IPS-18c (cell line): ENCODE data around the gene SETD4.
A peak's percentile ranks its signal among the peaks of the same experiment; 100 is the strongest.

Experiments
- H3K4me3 ChIP-seq: 2 replicates; pipeline ENCODE4 v1.7.0; 2013; ENCODE audit warnings: low read depth, mild to moderate bottlenecking, low read length, moderate library complexity; ENCODE audit not compliant: insufficient read depth
- H3K9me3 ChIP-seq: one replicate; pipeline ENCODE4 v1.6.1; 2013; ENCODE audit warnings: mild to moderate bottlenecking, low read length, moderate library complexity; ENCODE audit not compliant: control insufficient read depth, insufficient read depth

SETD4 gene

DNA sequence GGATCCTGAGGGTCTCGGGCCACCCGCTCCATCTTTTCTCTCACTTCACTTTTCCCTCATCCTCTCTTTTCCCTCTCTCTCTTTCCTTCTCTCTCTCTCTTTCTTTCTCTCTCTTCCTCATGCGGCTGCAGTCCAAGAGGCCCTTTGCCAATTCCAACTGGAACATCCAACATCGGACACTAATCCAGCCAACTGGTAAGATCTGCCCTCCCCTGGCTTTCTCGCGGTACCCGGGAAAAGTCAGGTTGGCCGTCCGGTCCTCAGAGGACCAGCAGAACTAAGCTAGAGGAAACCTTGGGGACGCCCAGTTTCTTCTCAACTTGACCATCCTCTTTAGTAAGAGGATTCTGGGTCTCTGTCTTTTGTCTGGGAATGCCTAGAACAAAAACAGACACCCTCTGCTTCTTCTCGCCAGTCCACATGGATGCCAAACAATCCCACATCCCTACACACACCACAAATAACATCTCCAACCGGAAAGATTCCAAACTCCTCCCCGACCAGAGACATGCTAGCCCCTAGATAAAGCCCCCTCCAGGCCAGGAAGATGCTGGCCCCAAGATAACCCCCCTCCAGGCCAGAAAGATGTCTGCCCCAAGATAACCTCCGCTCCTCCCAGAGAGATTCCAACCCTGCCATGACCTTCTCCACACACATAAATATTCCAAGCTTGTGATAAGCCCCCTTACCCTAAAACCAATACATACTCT lies 3.2 kb upstream of the SETD4 start:
- H3K4me3 ChIP-seq, result no peak overlapping the region
- no peaks in the 10 kb centered on the region for H3K9me3 ChIP-seq

DNA sequence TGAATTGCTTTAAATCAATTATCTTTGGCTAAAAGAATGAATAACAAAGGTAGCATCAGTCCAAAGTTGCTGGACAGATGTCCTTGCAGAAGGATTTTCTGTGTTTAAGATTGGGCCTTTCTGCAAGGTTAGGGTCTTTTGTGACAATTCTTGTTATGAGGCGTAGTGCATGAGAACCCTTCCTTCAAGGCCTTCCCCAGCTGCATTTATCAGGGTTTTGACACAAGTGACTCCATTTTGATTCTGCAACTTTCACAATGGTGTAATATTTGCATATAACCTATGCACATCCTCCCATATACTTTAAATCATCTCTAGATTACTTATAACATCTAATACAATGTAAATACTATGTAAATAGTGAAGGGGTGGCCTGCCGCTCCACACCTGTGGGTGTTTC lies 1.1 kb upstream of the SETD4 start:
- Histone ChIP-seq H3K4me3 (0 out of 2 replicates have a peak overlapping the region, but pooled peaks have one; percentile 99), H3K9me3 (no peaks in the 10 kb centered on the region)

DNA sequence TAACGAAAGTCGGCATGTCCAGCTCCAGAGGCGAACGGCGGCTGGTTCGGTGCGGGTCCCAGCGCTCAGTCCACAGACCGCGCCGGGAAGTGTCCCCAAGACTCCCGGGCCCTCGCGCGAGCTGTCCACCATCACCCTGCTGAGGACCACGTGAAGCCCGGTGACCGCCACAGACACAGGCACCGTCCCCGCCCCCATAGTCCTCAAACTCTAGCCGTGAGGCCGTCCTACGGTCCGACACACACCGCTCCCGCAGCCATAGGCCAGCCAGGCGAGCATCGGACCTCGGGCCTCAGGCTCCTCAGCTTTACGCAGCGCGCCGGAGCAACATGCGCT lies 535 bp downstream of the SETD4 start:
- Histone ChIP-seq H3K4me3 (peak overlapping the region; percentile 99), H3K9me3 (no peaks in the 10 kb centered on the region)

DNA sequence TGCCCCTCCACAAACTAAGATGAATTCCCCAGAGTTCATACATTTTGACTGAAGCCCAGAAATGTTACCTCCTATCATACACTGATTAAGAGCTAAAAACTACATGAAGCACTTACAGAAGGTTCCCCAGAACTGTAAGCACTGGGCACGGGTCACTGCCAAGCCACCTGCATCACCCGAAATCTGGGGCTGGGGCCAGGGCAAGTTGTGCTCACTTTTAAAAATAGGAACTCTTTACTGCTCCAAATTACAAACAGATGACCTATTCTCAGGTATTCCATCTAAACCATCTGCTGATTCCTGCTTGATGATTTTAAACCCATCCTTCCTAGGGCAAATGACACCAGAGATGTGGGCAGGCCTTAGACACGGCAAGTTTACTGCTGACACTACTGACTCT lies 4.8 kb downstream of the SETD4 start:
- Histone ChIP-seq H3K4me3 (no peak overlapping the region), H3K9me3 (peaks cover 3% of the 10 kb centered on the region)

DNA sequence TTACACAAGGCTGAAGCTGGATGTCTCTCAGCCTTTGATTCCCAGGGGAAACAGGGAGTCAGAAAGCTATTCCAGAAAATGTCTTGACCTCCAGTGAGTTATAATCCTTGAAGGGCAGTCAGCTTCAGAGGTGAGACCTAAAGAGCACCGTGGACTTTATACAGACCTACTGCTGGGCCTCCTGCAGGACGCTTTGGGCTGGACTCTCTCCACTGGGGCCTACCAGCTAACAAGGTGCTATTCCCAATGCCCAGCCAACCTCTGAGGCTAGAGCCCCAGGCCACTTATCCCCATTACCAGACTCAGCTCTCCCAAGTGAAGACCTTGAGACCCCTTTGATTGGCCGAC lies 6.6 kb downstream of the SETD4 start:
- Histone ChIP-seq H3K9me3 (peaks cover 3% of the 10 kb centered on the region), H3K4me3 (no peak overlapping the region)

DNA sequence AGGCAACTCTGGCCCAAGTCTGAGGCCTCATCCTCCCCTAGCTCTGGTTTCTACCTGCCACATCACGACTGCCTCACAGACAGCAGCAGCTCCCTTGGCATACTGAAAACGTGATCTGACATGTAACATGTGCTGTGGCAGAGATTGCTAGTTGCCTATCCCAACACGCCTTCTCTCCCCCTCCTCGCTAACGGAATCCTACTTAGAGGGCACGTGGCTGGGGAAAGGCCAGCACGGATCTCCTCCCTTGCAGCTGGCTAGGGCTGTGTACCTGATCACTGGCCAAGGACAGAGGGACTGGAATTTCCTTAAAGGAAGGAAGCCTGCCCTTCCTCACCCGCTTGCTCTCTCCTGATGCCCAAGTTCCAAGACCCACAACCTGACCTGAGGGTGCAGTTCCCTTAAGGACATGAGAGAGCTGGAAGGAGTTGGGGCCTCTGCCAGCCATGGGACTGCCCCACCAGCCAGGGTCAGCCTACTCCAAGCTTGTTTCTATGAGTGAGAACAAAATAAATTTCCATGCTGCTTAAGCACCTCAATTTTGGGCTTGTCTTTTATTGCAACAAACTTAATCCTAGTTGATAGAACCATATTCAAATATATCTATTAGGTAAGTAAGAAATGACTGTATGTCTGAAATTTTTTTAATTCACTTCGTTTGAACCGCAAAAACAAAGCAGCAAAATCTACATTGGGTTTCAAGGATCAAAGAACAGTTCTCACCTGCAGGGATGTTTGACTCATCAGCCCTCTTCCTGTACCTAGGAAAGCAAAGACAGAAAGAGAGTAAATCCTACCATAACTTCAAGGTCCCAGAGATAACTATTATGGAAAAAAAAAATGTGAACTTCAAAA lies 7.2 kb downstream of the SETD4 start:
- H3K9me3 ChIP-seq, result peaks cover 3% of the 10 kb centered on the region
- H3K4me3 ChIP-seq, result no peak overlapping the region

DNA sequence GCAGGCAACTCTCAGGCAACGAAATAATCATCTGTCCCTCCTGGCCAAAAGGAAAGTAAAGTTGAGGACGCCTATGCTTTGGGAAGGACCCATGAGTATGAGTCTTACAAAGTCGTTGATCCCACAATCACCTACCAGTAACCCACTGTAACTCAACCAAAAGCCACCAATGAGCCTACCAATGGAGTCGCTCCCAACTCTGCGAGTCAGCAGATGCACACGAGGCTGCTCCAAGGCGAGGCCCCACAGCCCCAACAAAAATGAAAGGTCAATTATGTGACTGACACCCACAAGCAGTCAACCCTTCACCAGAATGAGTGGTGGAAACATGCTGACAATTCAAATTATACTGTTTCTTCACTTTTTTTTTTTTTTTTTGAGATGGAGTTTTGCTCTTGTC lies 12.0 kb downstream of the SETD4 start:
- peaks cover 5% of the 10 kb centered on the region for H3K9me3 ChIP-seq
- no peak overlapping the region for H3K4me3 ChIP-seq

DNA sequence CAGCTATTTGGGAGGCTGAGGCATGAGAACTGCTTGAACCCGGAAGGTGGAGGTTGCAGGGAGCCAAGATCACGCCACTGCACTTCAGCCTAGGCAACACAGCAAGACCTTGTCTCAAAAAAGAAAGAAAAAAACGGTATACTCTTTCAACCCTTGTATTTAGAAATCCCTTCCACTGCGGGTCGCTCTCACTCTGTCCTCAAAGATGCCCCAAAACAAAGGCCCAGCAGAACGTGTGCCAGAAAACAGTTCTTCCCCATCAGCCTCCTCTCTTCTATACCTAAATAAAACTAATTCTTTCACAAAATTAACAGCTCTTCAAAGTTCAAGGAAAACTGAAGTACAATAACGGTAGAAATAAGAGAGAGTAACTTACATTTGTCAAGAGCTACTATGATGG lies 13.2 kb downstream of the SETD4 start:
- peaks cover 2% of the 10 kb centered on the region for H3K9me3 ChIP-seq

DNA sequence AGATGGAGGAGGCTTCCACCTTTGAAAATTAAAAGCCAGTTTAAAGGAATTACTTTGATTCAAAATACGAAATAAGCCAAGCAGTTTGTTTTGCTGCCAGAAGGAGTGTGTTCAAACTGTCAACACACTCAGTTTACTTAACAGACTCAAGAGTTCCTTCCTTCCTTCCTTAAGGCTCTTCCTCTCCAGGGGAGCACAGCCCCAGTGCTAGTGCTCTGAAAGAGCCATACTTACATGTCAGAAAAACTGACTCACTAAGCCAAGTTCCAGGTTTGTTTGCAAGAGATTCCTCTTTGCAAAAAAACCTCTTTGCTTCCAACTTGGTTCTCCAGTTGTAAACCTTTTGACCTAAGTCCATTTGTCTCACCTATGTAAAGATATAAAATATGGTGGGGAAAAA lies 14.3 kb downstream of the SETD4 start:
- Histone ChIP-seq H3K4me3 (no peak overlapping the region), H3K9me3 (peaks cover 2% of the 10 kb centered on the region)

More for the DNA sequence above, 13.2 kb downstream of the SETD4 start:
- no peak overlapping the region for H3K4me3 ChIP-seq

DNA sequence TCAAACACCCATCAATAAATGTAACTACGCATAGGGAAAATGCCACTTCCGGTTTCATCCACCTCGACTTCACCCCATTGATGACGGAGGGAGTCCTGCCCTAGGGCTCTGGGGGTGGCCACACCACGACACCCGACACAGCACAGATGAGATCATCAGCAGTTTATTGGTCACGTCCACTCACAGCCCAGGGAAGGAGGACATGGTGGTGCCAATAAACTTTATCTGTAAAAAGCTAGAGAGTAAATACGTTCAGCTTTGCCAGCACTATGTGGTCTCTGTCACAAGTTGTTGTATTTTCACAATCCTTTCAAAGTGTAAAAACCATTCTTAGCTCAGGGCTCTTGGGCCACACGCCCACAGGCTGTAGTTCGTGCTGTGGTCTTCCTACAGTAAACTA lies 16.3 kb downstream of the SETD4 start:
- Histone ChIP-seq H3K9me3 (peaks cover 2% of the 10 kb centered on the region), H3K4me3 (no peak overlapping the region)

DNA sequence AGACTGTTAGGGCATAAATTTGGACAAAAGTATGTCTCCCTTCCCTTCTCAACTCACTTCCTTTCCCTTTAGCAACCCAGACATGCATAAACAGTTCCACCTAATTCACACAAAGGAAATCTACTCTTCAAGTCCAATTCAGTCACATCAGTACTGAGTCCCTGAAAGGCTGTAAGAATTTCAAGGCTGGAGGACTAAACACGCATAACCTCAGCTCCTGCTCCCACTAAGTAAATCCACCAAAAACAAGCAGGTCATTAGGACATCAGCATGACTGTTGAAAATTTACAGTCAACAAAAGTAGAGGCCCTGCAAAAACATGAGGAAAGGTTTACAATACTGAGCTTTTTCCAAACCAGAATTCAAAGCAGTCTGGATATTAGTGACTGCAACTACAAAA lies 18.4 kb downstream of the SETD4 start:
- Histone ChIP-seq H3K4me3 (no peak overlapping the region), H3K9me3 (peaks cover 2% of the 10 kb centered on the region)

DNA sequence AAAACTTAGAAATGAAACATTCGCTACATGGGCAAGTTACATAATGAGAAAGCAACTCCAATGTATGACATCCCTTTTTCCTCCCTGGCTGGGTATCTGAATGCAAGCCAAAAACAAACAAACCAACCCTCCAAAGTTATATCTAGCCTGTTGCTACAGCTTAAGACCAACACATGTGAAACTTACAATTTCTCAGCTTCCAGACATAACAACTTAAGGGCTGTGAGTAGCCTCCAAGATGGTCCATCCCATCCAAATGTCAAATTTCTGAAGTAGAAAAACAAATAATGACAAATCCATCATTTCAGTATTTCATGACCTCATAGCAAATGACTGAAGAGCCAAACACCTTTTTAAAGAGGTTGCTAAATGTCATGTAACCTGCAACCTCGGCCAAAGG lies 19.9 kb downstream of the SETD4 start:
- Histone ChIP-seq H3K9me3 (peaks cover 1% of the 10 kb centered on the region), H3K4me3 (no peak overlapping the region)

DNA sequence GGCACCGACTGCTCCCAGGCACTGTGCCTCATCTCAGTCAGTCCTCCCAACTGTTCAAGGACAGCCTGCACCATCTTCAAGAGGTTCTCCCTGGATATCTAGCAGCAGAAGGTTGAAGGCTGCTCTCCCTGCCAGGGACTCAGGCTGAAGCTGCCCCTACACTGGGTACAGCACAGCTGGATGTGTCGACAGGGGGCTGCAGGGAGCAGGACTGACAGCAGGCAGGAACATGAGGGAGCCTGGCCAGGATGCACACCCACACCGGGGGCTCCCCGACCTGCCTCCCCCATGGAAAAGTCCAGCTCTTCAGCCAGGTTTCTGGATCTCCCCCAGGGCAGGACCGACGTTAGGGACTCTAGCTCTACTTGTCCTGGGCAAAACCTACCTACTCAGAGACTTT lies 20.5 kb downstream of the SETD4 start:
- Histone ChIP-seq H3K9me3 (no peaks in the 10 kb centered on the region), H3K4me3 (no peak overlapping the region)

DNA sequence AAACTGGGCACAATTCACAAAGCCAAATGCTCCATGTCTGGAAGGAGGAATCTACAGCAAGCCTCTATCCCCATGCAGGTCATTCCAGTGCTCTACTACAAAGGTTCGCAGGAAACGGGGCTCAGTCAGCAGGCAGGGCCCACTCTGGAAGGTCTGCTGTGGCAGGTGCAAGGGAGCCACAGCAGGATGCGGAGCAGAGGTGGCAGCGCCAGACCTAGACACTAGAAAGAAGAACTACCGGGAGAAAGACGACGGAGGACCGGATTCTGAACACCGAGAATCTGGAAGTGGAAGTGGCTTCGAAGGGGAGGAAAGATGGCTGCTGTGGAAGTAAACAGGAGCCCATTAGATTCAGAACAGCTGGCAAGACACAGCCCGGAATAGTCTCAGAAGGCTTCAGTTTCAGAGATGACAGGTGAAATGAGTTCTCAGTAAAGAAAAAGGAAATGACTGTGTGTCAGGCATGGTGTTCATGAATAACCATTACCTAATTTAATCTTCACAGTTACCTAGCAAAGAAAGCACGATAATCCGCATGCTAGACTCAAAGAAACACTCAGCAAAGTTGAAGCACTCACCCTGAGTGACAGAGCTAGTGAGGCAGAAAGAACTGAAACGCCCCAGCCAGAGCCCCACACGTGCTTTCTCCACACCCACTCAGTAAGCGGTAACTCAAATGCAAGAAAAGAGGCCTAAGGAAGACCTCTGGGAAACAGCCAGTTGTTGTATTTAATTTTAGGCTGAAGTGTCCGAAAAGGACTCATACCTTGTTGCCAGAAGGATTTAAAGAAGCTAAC lies 21.4 kb downstream of the SETD4 start:
- H3K4me3 ChIP-seq, result no peak overlapping the region; the same call in 1 of the 2 replicates

DNA sequence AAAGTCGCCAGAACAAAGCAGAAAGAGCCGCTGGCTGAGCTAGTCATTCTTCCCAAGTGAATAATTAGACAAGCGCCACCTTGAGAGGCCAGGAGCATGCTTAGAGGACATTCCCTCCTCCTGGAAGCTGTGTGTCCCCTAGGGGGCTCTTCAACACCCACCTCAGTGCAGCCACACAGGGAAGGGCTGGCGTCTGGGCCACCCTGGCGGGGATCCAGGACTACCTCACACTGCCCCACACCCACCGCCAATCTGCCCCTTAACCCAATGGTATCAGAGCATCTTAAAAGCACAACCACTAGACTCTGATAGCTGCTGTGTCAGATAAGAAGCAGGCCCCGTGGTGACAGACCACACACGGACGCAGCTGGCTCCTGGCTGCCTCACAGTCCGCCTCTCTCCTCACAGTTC lies 24.9 kb downstream of the SETD4 start:
- H3K4me3 ChIP-seq, result no peak overlapping the region
- no peaks in the 10 kb centered on the region for H3K9me3 ChIP-seq

More for the DNA sequence above, 21.4 kb downstream of the SETD4 start:
- H3K9me3 ChIP-seq, result no peaks in the 10 kb centered on the region

DNA sequence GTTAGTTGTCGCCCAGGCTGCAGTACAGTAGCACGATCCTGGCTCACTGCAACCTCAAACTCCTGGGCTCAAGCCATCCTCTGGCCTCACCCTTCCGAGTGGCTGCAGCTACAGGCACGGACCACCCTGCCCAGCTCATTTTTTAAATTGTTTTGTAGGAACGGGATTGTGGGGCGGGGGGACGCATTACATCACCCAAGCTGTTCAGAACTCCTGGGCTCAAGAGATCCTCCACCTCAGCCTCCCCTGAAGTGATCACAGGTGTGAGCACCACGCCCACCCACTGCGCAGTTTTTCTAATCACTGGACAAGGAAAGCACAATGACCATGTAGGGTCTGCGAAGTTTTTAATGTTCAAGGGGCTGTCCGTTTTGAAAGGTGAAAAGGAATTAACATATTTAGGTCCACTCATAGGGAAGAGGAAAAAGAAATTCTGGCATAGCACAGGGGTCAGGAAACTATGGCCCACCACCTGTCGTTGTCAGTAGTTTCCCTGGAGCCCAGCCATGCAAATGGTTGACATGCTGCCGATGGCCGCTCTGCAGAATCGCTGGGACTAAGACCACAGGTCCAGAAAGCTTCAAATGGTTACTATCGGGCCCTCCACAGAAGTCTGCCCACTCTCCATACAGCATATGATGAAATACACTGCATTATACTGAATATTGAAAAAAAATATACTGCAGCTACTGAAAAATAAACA lies 26.0 kb downstream of the SETD4 start:
- Histone ChIP-seq H3K9me3 (no peaks in the 10 kb centered on the region), H3K4me3 (no peak overlapping the region)

DNA sequence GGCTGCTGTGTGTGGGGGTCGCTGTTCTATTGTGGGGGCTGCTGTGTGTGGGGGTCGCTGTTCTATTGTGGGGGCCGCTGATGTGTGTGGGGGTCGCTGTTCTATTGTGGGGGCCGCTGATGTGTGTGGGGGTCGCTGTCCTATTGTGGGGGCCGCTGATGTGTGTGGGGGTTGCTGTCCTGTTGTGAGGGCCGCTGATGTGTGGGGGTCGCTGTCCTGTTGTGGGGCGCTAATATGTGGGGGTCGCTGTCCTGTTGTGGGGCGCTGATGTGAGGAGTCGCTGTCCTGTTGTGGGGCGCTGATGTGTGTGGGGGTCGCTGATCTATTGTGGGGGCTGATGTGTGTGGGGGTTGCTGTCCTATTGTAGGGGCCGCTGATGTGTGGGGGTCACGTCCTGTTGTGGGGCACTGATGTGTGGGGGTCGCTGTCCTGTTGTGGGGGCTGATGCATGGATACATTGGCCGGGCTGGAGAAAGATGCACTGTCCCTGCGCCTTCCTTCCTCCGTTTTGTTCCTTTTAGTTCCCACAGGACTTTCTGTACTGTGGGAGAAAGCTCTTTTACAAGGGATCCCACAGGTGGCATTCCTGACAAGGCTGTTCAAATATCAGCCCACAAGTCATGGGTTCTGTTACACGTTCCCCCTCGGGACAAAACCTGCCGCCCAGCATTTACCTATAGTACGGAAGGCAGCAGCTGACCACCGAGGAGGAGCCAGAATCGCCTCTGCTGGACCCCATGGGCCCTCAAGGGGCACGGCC lies 27.5 kb downstream of the SETD4 start:
- H3K4me3 ChIP-seq, result no peak overlapping the region
- no peaks in the 10 kb centered on the region for H3K9me3 ChIP-seq
